GM10248 (cell line): ENCODE results near the gene SHROOM3.

Experiments
- CTCF ChIA-PET: fragments of 300-600 bp; sonication (Branson Sonifier 250); formaldehyde crosslinking; extraction: SDS; loops from one replicate; lab custom pipeline; 2021; ENCODE audit warnings: antibody characterized with exemption; lab: Yijun Ruan, JAX
- POLR2A ChIA-PET: fragments of 350-650 bp; sonication (Branson Sonifier 250); formaldehyde crosslinking; extraction: SDS; loops from one replicate; lab custom pipeline; 2020; ENCODE audit warnings: antibody characterized with exemption; lab: Yijun Ruan, JAX
- DNase-seq: peaks from one replicate; pipeline ENCODE4 v3.0.0; 2012; ENCODE audit errors: extremely low spot score
- TF ChIP-seq, protein P1 (sequence below): IDR thresholded peaks from 2 replicates; pipeline ENCODE4 v1.5.1; 2012; ENCODE audit warnings: mild to moderate bottlenecking, low read depth; ENCODE audit errors: extremely low read depth, missing control alignments, control extremely low read depth

Gene SHROOM3

DNA sequence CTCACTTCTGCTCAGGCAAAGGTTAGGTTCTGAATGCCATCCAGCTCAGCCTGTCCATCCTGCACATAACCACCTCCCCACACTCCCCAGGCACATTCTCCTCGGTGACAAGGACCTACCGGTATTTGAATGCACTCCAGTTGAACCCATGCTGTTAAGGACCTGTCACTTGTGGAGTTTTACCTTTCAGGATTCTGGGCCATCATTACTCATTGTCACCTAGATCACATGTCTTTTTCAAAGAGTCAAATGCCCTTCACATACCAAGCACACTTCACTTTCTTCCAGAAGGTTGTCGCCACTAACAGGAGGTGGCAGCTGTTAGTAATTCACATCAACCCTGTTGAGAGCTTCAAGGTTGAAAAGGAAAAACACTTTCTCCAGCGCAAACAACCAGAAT is 244.7 kb downstream of the SHROOM3 start:
- TF ChIP-seq, protein P1, sequence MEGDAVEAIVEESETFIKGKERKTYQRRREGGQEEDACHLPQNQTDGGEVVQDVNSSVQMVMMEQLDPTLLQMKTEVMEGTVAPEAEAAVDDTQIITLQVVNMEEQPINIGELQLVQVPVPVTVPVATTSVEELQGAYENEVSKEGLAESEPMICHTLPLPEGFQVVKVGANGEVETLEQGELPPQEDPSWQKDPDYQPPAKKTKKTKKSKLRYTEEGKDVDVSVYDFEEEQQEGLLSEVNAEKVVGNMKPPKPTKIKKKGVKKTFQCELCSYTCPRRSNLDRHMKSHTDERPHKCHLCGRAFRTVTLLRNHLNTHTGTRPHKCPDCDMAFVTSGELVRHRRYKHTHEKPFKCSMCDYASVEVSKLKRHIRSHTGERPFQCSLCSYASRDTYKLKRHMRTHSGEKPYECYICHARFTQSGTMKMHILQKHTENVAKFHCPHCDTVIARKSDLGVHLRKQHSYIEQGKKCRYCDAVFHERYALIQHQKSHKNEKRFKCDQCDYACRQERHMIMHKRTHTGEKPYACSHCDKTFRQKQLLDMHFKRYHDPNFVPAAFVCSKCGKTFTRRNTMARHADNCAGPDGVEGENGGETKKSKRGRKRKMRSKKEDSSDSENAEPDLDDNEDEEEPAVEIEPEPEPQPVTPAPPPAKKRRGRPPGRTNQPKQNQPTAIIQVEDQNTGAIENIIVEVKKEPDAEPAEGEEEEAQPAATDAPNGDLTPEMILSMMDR: no peak
- DNase-seq: no peak
- POLR2A ChIA-PET: no interaction called here
- CTCF ChIA-PET: interaction anchor here (1.1 kb wide), 1 partner anchor 94 kb away, joined by 3 read pairs; no protein-coding TSS in a partner anchor

DNA sequence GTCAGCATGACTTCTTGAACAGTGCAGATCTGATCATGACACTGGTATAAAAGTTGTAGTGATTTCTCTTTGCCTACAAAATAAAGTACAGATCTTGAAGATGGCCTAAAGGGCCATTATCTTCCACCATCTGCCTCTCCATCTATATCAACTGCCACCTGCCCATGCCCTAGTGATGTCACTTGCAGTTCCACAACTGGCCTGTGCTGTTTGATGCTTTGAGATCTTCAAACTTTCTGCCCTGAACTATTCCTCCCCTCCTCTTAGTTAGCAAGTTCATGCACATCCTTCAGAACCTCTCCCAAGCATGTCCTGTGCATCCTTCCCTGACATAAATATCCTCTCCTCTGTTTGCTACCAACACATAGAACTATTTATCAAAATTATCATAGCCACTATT is 245.9 kb downstream of the SHROOM3 start:
- ChIA-PET POLR2A (no interaction called here), CTCF (interaction anchor here (0.9 kb wide), 1 partner anchor 9 kb away, joined by 3 read pairs; no protein-coding TSS in a partner anchor)
- TF ChIP-seq, protein P1: no peak
- DNase-seq: no peak

DNA sequence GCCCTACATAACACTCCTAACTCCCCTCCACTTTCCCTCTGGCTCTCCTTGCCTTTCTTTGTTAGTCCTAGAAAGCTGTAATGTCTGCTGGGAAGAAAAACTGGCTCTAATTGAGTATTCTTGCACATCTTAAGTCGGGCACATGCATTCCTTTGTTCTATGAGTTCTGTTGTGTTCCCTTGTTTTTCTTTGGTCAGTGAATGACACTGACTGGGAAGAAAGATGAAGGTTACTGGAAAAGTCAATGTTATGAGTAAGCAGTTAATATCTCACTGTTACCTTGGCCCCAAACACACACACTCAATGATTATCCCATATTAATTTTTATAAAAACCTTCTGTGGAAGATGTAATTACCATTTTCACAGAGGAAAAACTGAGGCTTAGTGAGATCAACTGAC is 247.0 kb downstream of the SHROOM3 start:
- TF ChIP-seq, protein P1: no peak
- POLR2A ChIA-PET: no interaction called here
- DNase-seq: no peak
- CTCF ChIA-PET: no interaction called here

GRCh38 chr4:76683144-76683543 is 248.1 kb downstream of the SHROOM3 start:
- no peak for DNase-seq
- TF ChIP-seq, protein P1: no peak
- CTCF ChIA-PET: no interaction called here
- POLR2A ChIA-PET: no interaction called here

GRCh38 chr4:76687746-76688448 is 252.9 kb downstream of the SHROOM3 start:
- POLR2A ChIA-PET: no interaction called here
- TF ChIP-seq, protein P1: no peak
- DNase-seq: no peak
- CTCF ChIA-PET: interaction anchor here (0.9 to 2.3 kb wide), 2 partner anchors 14 to 50 kb away, joined by 3 to 7 read pairs; no protein-coding TSS in a partner anchor

DNA sequence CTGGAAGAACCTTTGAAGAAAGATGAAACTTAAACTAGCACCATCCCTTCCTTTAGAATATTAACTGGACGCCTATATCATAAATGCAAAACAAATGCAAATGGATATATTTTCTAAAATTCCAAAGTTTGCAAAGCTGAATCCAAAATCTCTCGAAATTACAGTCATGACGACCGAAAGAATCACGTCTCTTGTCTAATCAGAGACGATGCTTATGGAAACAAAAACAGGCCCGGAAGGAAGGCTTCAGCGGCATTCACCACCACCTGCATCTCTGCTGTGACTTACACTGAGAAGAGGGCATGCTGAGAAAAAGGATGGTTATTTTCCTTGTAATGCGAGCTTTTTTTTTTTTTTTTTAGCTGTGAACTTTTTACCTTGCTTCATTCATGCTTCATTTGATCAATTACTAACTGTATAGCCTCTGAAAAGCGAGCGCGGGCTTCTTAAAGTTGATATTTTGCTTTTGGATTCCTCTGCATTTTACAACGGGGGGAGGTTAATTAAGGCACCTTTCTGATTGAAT is 253.7 kb downstream of the SHROOM3 start:
- DNase-seq: no peak
- TF ChIP-seq, protein P1: no peak
- CTCF ChIA-PET: interaction anchor here (0.7 to 2.3 kb wide), 4 partner anchors 10 to 515 kb away, joined by 3 to 7 read pairs (median 4); no protein-coding TSS in a partner anchor
- POLR2A ChIA-PET: no interaction called here
